ENCODE results near the gene KCNJ8.

DNA sequence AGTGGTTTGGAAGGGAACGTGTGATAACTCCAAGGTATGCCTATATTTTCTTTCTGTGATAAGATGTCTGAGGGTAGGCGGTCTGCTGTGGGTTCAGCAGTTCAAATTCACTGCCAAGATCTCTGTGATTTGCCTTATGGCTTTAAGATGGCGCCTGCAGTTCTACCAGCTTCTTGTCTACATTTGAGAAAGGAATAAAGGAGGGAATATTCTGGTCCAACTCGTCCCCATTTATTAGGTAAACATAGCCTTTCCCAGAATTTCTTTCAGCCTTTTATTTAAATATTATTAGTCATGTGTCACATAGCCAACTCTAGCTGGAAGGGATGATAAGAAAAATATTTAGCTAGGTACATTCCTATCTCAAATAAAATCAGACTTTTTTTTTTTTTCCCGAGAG is 48.8 kb downstream of the KCNJ8 start:
- TF ChIP-seq, protein P1, sequence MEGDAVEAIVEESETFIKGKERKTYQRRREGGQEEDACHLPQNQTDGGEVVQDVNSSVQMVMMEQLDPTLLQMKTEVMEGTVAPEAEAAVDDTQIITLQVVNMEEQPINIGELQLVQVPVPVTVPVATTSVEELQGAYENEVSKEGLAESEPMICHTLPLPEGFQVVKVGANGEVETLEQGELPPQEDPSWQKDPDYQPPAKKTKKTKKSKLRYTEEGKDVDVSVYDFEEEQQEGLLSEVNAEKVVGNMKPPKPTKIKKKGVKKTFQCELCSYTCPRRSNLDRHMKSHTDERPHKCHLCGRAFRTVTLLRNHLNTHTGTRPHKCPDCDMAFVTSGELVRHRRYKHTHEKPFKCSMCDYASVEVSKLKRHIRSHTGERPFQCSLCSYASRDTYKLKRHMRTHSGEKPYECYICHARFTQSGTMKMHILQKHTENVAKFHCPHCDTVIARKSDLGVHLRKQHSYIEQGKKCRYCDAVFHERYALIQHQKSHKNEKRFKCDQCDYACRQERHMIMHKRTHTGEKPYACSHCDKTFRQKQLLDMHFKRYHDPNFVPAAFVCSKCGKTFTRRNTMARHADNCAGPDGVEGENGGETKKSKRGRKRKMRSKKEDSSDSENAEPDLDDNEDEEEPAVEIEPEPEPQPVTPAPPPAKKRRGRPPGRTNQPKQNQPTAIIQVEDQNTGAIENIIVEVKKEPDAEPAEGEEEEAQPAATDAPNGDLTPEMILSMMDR (IDR thresholded peaks at IDR 0.05; ENCODE audit: insufficient read depth, low read depth, low read length): no peak
- TF ChIP-seq EZH2 (IDR thresholded peaks at IDR 0.05; ENCODE audit: insufficient read depth, low read length): no peak

Data from astrocyte (in vitro differentiated cells and primary cell).